MM.1S (cell line): ENCODE data around the gene DOK3.
"Not testable (repeated sequence)": the region's sequence is repeated elsewhere in the genome, so short reads cannot be mapped to it uniquely, and the experiment has no call there.

Experiments used
- DNase-seq: peaks from one replicate; pipeline ENCODE4 v3.0.0-alpha.2; 2015
- H2AFZ ChIP-seq: fragments of 300-600 bp; sonication (generic); 2 replicates; pipeline ENCODE4 v1.6.0; 2016; ENCODE audit warnings: antibody characterized with exemption, low read length
- H3F3A ChIP-seq: fragments of 300-600 bp; sonication (generic); 2 replicates; pipeline ENCODE4 v1.6.1; 2016; ENCODE audit warnings: mild to moderate bottlenecking, antibody characterized with exemption, low read length, moderate library complexity, mixed read lengths; ENCODE audit not compliant: insufficient read depth
- H3K27ac ChIP-seq: fragments of 300-600 bp; sonication (generic); 2 replicates; pipeline ENCODE4 v1.5.1; 2016; ENCODE audit warnings: mild to moderate bottlenecking, low read length
- H3K27me3 ChIP-seq: fragments of 300-600 bp; sonication (generic); replicated peaks from 2 replicates; pipeline ENCODE4 v1.6.0; 2016; ENCODE audit warnings: low read length; ENCODE audit not compliant: insufficient read depth
- H3K36me3 ChIP-seq: fragments of 300-600 bp; sonication (generic); replicated peaks from 2 replicates; pipeline ENCODE4 v1.6.1; 2016; ENCODE audit warnings: mild to moderate bottlenecking, low read length, mixed read lengths; ENCODE audit not compliant: insufficient read depth
- H3K4me1 ChIP-seq: fragments of 300-600 bp; sonication (generic); 2 replicates; pipeline ENCODE4 v1.6.1; 2016; ENCODE audit warnings: low read length, mixed read lengths
- H3K4me2 ChIP-seq: fragments of 300-600 bp; sonication (generic); 2 replicates; pipeline ENCODE4 v1.6.0; 2016; ENCODE audit warnings: low read depth, low read length
- H3K4me3 ChIP-seq: fragments of 300-600 bp; sonication (generic); 2 replicates; pipeline ENCODE4 v1.5.1; 2016; ENCODE audit warnings: low read length, mixed read lengths
- H3K79me2 ChIP-seq: fragments of 300-600 bp; sonication (generic); 2 replicates; pipeline ENCODE4 v1.6.1; 2016; ENCODE audit warnings: mixed run types, low read length, mixed read lengths
- H3K9ac ChIP-seq: fragments of 300-600 bp; sonication (generic); 2 replicates; pipeline ENCODE4 v1.6.1; 2016; ENCODE audit warnings: low read length, mixed read lengths
- H3K9me2 ChIP-seq: fragments of 300-600 bp; sonication (generic); replicated peaks from 2 replicates; pipeline ENCODE4 v1.6.1; 2016; ENCODE audit warnings: mild to moderate bottlenecking, low read length, mixed read lengths; ENCODE audit not compliant: insufficient read depth
- H3K9me3 ChIP-seq: fragments of 300-600 bp; sonication (generic); replicated peaks from 2 replicates; pipeline ENCODE4 v1.6.1; 2016; ENCODE audit warnings: mild to moderate bottlenecking, low read length, mixed read lengths; ENCODE audit not compliant: insufficient read depth
- H4K20me1 ChIP-seq: fragments of 300-600 bp; sonication (generic); 2 replicates; pipeline ENCODE4 v1.6.1; 2016; ENCODE audit warnings: mild to moderate bottlenecking, low read length, moderate library complexity, mixed read lengths; ENCODE audit not compliant: insufficient read depth
- CTCF ChIP-seq: fragments of 300-600 bp; sonication (generic); IDR thresholded peaks from 2 replicates; pipeline ENCODE4 v1.5.1; 2016; ENCODE audit warnings: antibody characterized with exemption, low read length, mixed read lengths
- EZH2 ChIP-seq: fragments of 300-600 bp; sonication (generic); optimal IDR thresholded peaks from 2 replicates; pipeline ENCODE3; 2017; ENCODE audit warnings: low read depth, mild to moderate bottlenecking, antibody characterized with exemption, low read length, mixed read lengths
- EZH2phosphoT487 ChIP-seq: fragments of 300-600 bp; sonication (generic); IDR thresholded peaks from 2 replicates; pipeline ENCODE4 v1.6.1; 2018; ENCODE audit warnings: antibody characterized with exemption, low read length

The DOK3 gene

GRCh38 chr5:177487975-177488374, 21.7 kb downstream of the DOK3 start:
- peaks cover 11% of the 10 kb centered on the region; the same call in 1 of the 2 replicates for H3K4me1 ChIP-seq
- H3K27ac ChIP-seq = no peak overlapping the region
- no peaks in the 10 kb centered on the region for H3K9me2 ChIP-seq
- H3K4me3 ChIP-seq = no peak overlapping the region
- H3K36me3 ChIP-seq = no peaks in the 10 kb centered on the region
- H3K4me2 ChIP-seq = no peak overlapping the region
- TF ChIP-seq EZH2phosphoT487 (no peak), EZH2 (no peak), CTCF (no peak)
- H3K9ac ChIP-seq = no peak overlapping the region
- no peaks in the 10 kb centered on the region for H3K79me2 ChIP-seq
- H3K9me3 ChIP-seq = no peaks in the 10 kb centered on the region
- no peak overlapping the region for H2AFZ ChIP-seq
- no peaks in the 10 kb centered on the region for H3K27me3 ChIP-seq
- no peaks in the 10 kb centered on the region for H4K20me1 ChIP-seq
- no peak for DNase-seq
- peaks cover 6% of the 10 kb centered on the region for H3F3A ChIP-seq

GRCh38 chr5:177487144-177487543, 22.5 kb downstream of the DOK3 start:
- no peaks in the 10 kb centered on the region for H4K20me1 ChIP-seq
- no peak overlapping the region for H2AFZ ChIP-seq
- no peaks in the 10 kb centered on the region for H3K9me2 ChIP-seq
- peaks cover 6% of the 10 kb centered on the region for H3F3A ChIP-seq
- H3K4me1 ChIP-seq = peaks cover 11% of the 10 kb centered on the region; the same call in 1 of the 2 replicates
- no peaks in the 10 kb centered on the region for H3K36me3 ChIP-seq
- H3K4me3 ChIP-seq = no peak overlapping the region
- H3K9ac ChIP-seq = no peak overlapping the region
- no peak for TF ChIP-seq EZH2phosphoT487
- no peak for TF ChIP-seq CTCF
- DNase-seq = no peak
- no peaks in the 10 kb centered on the region for H3K27me3 ChIP-seq
- H3K27ac ChIP-seq = no peak overlapping the region
- no peaks in the 10 kb centered on the region for H3K9me3 ChIP-seq
- H3K79me2 ChIP-seq = no peaks in the 10 kb centered on the region
- H3K4me2 ChIP-seq = no peak overlapping the region

- Histone ChIP-seq H3K4me1 (peaks cover 11% of the 10 kb centered on the region; the same call in 1 of the 2 replicates), H3F3A (peaks cover 6% of the 10 kb centered on the region), H3K9me2 (no peaks in the 10 kb centered on the region), H3K27me3 (no peaks in the 10 kb centered on the region), H3K27ac (no peak overlapping the region), H2AFZ (no peak overlapping the region), H3K4me3 (no peak overlapping the region), H3K9ac (no peak overlapping the region), H4K20me1 (no peaks in the 10 kb centered on the region), H3K36me3 (no peaks in the 10 kb centered on the region), H3K9me3 (no peaks in the 10 kb centered on the region), H3K79me2 (no peaks in the 10 kb centered on the region), H3K4me2 (no peak overlapping the region)
- TF ChIP-seq EZH2 = no peak
- TF ChIP-seq CTCF = no peak
- TF ChIP-seq EZH2phosphoT487 = no peak
- DNase-seq = no peak
Measured at GRCh38 chr5:177486256-177486655, 23.4 kb downstream of the DOK3 start.

GRCh38 chr5:177485753-177486152, 23.9 kb downstream of the DOK3 start:
- H3F3A ChIP-seq, H3K36me3 ChIP-seq, DNase-seq: not testable (repeated sequence)

More at GRCh38 chr5:177485753-177486152, 23.9 kb downstream of the DOK3 start:
- not testable (repeated sequence) for H3K9ac ChIP-seq, H2AFZ ChIP-seq, H3K27me3 ChIP-seq, H3K4me2 ChIP-seq, H3K79me2 ChIP-seq, H4K20me1 ChIP-seq, H3K9me3 ChIP-seq, H3K9me2 ChIP-seq, H3K4me3 ChIP-seq, H3K27ac ChIP-seq
- peaks cover 11% of the 10 kb centered on the region; the same call in 1 of the 2 replicates for H3K4me1 ChIP-seq
